ENCODE results near the gene MBD1.
"Not testable (repeated sequence)": the region's sequence is repeated elsewhere in the genome, so short reads cannot be mapped to it uniquely, and the experiment has no call there.

MBD1 gene, protein sequence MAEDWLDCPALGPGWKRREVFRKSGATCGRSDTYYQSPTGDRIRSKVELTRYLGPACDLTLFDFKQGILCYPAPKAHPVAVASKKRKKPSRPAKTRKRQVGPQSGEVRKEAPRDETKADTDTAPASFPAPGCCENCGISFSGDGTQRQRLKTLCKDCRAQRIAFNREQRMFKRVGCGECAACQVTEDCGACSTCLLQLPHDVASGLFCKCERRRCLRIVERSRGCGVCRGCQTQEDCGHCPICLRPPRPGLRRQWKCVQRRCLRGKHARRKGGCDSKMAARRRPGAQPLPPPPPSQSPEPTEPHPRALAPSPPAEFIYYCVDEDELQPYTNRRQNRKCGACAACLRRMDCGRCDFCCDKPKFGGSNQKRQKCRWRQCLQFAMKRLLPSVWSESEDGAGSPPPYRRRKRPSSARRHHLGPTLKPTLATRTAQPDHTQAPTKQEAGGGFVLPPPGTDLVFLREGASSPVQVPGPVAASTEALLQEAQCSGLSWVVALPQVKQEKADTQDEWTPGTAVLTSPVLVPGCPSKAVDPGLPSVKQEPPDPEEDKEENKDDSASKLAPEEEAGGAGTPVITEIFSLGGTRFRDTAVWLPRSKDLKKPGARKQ

DNA sequence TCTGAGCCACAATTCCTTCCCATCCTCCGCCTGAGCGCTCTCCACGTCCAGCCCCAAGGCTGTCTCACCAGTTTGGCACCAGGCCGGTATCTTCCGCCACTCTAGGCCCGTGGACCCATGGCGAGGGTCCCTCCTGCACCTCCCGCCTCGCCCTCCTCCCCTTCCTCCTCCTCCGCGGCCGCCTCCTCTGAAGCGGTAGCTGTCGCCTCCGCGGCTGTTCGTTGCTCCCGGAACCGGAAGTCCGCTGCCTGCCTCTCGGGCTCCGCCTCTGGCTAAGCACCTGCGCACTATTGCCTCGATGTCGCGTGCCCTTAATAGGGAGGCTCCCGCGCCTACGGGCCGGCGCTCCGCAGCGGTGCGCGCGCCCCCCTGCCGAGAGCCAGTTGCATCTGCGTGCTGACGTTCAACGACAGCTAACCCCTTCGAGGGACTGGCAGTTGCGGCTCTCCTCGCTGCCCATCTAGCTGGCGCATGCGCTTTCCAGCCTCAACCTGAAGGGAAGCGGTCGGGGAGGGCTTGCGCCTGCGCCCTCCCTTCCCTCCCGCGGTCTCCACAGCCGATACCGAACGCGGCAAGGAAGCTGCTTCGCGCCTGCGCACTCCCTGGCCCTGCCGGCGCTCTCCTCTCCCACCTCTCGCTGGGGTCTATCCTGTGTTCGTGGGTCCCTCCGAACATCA, at the start of gene MBD1:
MBD1 (minus strand) TSS at position 229 of the 677 bp plus-strand sequence. CDS start 1,531 bp downstream, outside the sequence.
- in situ Hi-C loops (cut with HindIII; ENCODE audit: low sequenced_read_pairs), result no loop called here

DNA sequence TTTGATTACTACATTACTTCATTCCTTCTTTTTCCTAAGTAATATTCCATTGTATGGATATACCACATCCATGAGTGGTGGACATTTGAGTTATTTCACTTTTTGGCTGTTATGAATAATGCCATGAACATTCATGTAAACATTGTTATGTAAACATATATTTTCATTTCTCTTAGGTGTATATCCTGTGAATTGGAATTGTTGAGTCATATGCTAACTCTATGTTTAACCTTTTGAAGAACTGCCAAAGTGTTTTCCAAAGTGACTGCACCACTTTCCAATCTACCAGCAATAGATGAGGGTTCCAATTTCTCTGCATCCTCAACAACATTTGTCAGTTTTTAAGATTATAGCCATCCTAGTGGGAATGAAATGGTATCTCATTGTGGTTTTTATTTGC, 48.9 kb upstream of the MBD1 start:
- in situ Hi-C loops (cut with HindIII; ENCODE audit: low sequenced_read_pairs), result loop anchor here (10.0 kb wide), 1 partner anchor 135 kb away; the partner anchor contains the start of gene MYO5B

DNA sequence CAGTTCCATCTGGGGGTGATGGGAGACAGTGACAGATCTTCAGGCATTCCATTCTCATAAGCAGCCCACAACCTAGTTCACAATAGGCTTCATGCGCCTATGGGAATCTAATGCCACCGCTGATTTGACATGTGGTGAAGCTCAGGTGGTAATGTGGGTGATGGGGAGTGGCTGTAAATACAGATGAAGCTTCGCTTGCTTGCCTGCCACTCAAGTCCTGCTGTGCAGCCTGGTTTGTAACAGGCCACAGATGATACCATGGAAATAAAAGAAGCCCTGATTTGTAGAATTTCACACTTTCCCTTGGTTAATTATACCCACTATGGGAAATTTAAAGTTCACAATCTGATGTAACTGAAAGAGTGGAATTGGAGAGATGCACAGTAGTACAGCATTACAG, 46.7 kb upstream of the MBD1 start:
- in situ Hi-C loops (cut with HindIII; ENCODE audit: low sequenced_read_pairs), result no loop called here

DNA sequence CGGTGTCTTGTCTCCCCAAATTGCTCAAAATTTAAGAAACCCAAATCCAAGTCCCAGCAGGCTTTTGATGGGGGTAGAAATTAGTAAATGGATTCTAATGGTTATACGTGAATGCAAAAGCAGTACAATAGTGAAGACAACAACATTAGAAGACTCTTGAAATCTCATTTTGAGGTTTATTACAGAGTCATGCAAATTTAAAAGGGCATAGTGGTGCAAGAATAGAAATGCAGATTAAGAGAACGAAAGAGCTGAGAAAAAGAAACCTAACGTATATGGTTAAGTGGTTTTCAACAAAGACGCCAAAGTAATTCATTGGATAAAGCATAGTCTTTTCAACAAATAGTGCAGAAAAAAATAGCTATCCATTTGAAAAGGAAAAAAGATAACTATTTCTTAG, 39.4 kb upstream of the MBD1 start:
- in situ Hi-C loops (cut with HindIII; ENCODE audit: low sequenced_read_pairs), result no loop called here

DNA sequence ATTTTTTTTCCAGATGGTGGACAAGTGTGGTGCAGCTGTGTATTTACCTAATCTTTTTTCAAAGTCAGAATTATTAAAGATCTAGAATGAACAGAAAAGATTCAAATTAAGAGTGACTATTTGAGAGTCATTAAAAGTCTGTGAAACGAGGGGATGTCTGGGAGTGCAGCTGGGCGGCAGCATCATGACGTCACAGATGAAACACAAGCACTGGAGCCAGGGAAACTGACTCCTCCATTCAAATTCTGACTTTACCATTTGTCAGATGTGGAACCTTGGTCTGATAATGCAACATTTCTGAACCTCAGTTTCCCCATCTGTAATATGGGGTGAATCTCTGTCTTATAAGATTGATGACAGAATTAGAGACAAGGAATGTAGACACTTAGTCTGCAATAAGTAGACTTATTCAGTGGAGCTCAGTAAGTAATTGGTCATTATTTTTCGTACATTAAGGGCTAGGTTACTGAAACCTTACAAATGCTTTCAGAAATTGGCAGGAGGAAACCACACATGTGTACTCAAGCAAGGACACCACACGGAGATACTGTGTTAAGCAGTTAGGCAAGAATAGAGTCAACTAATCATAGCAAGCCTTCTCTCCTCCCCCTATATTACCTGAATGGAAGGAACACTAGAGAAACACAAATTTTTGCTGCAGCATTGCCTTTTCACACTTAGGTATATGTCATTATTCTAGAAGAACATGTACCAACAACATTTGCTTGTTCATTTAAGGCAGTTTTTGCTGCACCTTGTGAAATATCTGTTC, 34.0 kb upstream of the MBD1 start:
- in situ Hi-C loops (cut with HindIII; ENCODE audit: low sequenced_read_pairs), result no loop called here

DNA sequence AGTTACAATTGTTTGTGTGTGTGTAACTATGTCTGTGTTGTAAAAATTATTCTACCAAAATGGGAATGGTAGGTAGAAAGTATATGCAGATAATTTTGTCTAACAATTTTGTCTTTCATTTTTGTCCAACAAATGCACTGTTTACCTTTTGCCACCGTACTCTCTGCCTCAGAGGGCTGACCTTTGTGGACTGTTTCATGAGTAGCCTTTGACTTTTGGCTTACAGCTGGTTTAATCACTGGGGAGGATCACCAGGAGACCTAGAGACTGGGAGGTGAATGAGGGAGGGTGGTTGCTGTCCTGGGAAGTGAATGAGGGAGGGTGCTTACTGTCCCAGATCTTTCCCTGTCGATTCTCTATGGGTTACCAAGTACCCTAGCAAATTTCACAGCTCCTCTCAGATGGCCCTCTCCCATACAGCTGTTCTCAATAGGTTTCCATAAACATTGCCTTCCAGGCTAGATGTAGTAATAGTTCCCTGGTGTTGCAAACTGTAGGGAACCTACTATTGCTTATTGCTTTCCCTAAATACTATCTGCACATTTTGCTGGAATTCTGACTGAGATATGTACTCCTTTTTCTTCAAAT, 32.6 kb upstream of the MBD1 start:
- in situ Hi-C loops (cut with HindIII; ENCODE audit: low sequenced_read_pairs), result no loop called here

DNA sequence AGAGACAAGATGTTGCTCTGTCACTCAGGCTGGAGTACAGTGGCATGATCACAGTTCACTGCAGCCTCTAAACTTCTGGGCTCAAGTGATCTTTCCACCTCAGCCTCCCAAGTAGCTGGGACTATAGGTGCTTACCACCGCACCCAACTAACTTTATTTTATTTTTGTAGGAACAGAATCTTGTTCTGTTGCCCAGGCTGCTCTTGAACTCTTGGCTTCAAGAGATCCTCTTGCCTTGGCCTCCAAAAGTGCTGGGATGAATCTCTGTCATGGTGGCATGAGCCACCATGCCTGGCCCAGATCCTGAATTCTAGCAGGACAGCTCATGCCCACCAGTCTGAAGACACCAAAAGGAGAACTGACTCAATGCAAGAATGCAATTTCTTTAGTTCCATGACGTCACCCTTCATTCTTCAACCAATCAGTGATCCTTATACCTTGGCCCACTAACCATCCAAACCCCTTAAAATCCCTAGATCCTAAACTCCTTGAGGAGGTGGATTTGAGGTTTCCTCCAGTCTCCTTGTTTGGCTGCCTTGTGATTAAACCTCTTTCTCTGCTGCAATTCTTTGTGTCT, 31.8 kb upstream of the MBD1 start:
- in situ Hi-C loops (cut with HindIII; ENCODE audit: low sequenced_read_pairs), result no loop called here

DNA sequence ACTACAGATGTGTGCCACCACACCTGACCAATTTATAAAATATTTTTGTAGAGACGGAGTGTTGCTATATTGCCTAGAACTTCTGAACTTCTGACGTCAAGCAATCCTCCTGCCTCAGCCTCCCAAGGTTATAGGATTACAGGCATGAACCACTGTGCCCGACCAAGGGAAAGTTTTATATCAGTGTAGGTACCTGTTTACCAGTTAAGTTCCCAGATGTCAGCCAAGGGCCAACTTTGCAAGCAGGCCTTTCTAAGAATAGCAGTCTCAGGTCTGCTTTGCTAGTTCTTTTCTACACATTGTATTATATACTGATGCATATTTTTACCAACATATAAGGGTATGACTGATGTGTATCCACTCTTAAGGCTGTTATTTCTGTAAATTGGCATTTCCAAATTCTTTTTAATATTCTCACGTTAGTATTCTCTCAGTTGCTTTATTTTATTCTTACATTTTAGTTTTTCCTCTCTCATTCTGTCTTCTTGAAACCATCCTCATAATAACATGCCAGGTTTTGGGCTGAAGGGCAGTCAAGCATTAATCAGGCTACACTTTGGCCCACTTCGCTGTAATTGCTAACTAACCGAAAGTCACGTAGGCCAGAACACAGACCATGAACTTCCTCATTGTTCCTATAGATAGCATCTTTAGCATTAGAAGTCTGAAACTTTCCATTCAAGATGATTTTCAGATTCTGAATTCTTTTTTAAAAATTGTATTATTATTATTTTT, 31.1 kb upstream of the MBD1 start:
- in situ Hi-C loops (cut with HindIII; ENCODE audit: low sequenced_read_pairs), result no loop called here

DNA sequence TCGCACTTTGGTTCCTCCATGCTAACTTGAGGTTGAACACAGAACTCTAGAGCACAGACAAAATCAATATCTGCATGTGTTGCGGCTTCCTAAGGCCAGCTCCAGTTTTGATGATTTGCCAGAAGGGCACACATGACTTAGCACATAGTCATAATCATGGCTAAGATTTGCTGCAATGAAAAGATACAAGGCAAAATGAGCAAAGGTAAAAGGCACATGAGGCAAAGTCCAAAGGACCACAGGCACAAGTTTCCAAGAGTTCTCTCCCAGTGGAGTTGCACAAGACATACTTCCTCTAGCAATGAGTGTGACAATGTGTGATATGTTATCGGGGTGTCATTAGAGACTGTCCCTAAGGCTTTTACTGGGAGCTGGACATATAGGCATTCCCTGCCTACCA, 30.3 kb upstream of the MBD1 start:
- in situ Hi-C loops (cut with HindIII; ENCODE audit: low sequenced_read_pairs), result no loop called here

DNA sequence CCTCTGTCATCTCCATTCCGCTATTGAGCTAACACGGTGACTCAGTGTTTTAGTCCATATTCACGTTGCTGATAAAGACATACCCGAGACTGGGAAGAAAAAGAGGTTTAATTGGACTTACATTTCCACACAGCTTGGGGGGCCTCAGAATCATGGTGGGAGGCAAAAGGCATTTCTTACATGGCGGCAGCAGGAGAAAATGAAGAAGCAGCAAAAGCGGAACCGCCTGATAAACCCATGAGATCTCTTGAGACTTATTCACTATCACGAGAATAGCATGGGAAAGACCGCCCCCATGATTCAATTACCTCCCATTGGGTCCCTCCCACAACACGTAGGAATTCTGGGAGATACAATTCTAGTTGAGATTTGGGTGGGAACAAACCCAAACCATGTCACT, 28.8 kb upstream of the MBD1 start:
- in situ Hi-C loops (cut with HindIII; ENCODE audit: low sequenced_read_pairs), result no loop called here

DNA sequence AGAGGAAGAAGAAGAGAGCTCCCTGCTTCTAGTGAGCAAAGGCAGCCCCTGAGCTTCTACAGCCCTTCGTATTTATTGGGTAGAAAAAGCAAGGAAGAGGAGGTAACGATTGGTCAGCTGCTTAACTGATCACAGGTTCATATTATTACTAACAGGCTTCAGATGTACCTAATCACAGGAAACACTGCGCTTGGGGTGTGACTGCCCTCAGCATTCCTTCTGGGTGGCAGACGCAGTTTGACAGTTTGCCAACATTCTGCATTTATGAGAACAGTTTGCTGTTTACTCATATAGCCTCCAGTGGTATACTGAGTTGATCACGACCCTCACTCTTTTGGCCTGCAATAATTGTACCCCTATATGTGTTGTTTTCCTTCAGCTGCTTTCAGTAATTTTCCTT, 27.5 kb upstream of the MBD1 start:
- in situ Hi-C loops (cut with HindIII; ENCODE audit: low sequenced_read_pairs), result not testable (repeated sequence)

DNA sequence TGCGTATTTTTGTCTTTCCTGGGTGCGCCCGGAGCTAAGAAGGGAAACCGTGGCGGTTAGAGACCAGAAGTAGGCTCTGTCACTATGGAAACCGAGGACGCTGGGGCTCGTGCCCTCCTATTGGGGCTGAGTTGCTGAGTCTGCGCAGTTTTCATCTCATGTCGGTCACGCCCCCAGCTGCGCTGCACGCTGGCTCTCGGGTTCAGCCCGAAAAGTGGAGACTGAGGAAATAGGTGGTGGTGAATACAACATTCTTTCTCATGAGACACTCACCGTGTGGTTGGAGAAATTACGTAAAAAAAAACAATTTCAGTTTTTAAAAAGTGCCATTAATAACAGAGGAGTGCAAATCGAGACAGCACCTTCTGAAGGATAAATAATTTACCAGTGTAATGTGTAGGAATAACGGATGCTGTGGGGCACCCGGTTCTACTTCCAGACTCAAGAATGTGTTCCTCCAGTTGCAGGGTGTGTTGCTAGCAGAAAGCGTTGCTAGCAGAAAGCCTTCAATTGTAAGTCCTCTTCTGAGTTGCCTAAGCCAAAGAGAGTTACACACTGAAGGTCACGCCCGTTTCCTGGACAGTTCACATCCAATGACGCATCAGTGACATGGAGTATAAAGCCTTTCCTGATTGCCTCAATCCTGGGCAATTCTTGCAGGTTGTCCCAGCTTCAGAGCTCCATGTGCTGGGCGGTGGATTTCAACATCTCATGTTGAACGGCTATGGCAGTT, 26.6 kb upstream of the MBD1 start:
- in situ Hi-C loops (cut with HindIII; ENCODE audit: low sequenced_read_pairs), result no loop called here

DNA sequence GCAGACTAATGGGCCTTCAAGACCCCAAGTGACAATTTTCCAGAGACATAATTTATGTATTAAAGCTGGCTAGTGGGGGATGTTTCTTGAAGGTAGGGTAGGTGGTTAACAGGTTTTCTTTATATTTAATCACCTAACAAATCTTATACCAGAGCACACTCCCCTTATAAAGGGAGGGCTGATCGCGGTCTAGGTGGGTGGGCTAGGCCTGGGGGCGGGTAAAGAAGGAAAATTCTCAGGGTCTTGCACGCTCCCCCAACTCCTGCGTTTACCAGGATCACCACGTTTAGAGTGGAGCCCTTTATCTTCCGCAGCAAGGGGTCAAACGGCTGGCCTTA, 26.0 kb upstream of the MBD1 start:
- in situ Hi-C loops (cut with HindIII; ENCODE audit: low sequenced_read_pairs), result no loop called here

DNA sequence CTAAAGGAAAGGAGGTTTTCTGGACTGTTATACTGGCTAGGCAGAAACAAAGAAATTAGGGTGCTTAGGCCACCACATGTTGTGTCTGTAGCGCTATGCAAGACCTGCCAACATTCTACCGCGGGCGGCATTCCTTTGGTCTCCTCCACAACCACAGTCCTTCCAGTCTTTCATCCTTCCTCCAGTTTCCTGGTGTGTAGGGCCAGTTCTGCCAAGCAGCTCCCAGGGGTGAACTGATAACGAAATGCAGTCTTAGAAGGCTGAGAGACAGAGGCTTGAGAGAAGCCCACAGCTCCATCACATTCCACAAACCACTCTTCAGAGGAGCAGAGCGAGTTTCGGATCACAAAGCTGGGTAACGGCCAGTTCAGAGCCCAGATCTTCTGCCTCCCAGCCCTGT, 25.6 kb upstream of the MBD1 start:
- in situ Hi-C loops (cut with HindIII; ENCODE audit: low sequenced_read_pairs), result no loop called here

DNA sequence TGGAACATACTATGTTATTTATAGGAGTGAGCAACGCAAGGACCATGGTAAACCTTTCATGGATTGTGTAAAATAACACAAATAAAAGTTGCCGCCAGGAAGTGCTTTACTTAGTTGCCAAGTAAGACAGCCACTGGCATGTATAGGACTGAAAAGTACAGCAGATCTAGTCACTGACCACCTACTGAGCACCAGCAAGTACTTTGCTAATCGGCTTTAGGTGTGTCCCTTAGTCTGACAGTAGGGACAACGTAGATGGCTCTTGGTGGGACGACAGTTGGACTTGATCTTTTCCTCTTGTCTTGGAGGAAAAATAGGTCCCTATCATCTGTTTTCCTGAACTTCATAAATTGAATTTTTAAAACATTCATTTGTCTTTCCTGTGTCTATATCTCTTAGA, 19.8 kb upstream of the MBD1 start:
- in situ Hi-C loops (cut with HindIII; ENCODE audit: low sequenced_read_pairs), result no loop called here

DNA sequence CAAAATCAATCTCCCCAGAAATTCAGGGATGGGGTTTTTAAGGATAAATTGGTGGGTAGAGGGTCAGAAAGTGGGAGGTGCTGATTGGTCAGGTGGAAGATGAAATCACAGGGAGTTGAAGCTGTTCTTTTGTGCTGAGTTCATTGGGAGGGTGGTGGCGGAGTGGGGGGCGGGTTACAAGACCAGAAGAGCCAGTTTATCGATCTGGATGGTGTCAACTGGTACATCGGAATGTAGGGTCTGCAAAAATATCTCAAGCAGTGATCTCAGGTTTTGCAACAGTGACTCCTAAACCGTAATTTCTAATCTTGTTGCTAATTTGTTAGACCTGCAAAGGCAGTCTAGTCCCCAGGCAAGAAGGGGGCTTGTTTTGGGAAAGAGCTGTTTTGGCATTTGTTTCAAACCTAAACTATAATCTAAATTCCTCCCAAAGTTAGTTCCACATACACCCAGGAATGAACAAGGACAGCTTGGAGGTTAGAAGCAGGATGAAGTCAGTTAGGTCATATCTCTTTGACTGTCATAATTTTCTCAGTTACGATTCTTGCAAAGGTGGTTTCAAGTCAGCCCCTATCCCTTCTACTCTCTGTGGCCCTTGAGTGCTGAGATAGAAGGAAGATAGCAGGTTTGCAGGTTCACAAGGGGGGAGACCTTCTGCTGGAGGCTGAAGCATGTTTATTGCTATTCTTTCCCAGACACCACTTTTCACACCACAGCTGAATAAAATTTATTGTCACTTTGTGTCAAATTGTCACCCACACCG, 18.5 kb upstream of the MBD1 start:
- in situ Hi-C loops (cut with HindIII; ENCODE audit: low sequenced_read_pairs), result no loop called here

DNA sequence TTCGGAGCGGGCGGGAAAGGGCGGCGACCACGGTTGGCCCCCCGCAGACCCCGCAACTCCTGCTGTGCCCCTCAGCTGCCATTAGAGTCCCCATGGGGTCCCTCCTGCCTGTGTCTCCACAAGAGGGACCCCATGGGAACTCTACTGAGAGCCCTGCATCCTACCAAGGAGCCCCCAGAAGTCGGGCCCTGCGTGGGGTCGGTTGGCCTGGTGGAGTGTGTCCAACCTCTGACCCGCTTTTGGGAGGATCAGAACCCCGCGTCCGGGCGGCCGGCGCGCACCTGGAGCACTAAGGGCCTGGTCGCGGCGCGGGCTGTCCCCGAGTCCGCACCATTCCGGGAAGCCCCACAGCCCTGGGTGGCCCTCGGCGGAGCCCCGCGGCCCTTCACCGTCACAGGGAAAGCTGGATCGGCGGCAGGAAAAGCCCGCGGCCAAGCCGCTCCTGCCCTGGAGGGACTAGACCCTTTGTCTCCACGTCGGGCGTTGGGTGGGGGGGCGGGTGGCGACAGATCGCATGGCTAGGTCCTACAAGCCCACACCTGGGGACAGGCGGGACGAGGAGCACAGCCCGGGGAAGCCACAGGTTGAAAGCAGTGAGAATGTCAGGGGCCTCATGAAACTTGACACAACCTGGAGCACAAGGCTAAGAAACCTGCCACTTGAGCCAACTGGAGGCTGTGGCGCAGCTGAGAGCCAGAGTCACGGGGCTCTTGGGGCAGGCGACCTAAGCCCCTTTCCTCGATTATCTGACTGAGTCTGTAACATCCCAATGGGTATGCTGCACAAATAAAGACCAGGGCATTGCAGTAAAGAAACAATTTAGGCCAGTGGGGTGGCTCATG, 17.3 kb upstream of the MBD1 start:
- in situ Hi-C loops (cut with HindIII; ENCODE audit: low sequenced_read_pairs), result no loop called here

All from DLD1 (cell line).